LHCN-M2 (cell line): ENCODE results near the gene GAGE13. TPM values are rescaled to one million over a fixed set of nuclear protein-coding genes. Genes with fewer than 3 reads are reported as not detected.
"Not testable (repeated sequence)": the region's sequence is repeated elsewhere in the genome, so short reads cannot be mapped to it uniquely, and the experiment has no call there.

Experiments used
- DNase-seq: peaks from one replicate; pipeline ENCODE4 v3.0.0-alpha.2; 2012; ENCODE audit warnings: low read depth
- polyA plus RNA-seq: library from polyadenylated mRNA; unstranded; fragments of >200 nt; gene quantifications from one replicate; pipeline ENCODE4 v1.2.1, GENCODE V29; 2012; ENCODE audit warnings: missing spikeins
- total RNA-seq: library from RNA; depleted of rRNA; stranded (reverse); fragments of >200 nt; gene quantifications from 2 replicates; pipeline ENCODE4 v1.2.3, GENCODE V29; 2014; rRNA removed

The GAGE13 gene, protein sequence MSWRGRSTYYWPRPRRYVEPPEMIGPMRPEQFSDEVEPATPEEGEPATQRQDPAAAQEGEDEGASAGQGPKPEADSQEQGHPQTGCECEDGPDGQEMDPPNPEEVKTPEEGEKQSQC
- not detected in 2 replicates for total RNA-seq
- not detected for polyA plus RNA-seq

DNA sequence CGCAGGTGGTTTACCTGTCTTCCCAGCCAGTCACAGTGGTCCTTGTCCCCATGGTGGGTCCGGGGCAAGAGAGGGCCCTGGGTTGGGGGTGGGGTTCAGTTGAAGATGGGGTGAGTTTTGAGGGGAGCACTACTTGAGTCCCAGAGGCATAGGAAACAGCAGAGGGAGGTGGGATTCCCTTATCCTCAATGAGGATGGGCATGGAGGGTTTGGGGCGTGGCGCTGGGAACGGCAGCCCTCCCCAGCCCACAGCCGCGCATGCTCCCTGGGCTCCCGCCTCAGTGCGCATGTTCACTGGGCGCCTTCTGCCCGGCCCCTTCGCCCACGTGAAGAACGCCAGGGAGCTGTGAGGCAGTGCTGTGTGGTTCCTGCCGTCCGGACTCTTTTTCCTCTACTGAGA is at the start of gene GAGE13:
GAGE13 (plus strand) TSS at position 301 of the 400 bp plus-strand sequence. CDS start 1,156 bp downstream, outside the sequence.
- DNase-seq, result not testable (repeated sequence)

- peak; percentile 6 for DNase-seq
Measured at GRCh38 chrX:49282647-49283011, 48.8 kb upstream of the GAGE13 start.

DNA sequence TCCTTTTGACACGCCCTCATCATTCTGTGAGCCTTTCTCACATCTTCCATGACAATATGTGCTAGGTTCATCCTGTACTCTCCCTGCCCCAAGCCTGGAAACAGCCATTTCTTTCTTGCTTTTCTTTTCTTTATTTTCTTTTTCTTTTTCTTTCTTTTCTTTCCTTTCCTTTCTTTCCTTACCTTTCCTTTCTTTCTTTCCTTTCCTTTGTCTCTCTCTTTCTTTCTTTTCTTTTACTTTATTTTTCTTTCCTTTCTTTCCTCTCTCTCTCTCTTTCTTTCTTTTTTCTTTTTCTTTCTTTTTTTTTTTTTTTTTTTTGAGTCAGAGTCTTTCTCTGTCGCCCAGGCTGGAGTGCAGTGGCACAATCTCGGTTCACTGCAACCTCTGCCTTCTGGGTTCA is 47.2 kb upstream of the GAGE13 start:
- DNase-seq, result no peak

DNA sequence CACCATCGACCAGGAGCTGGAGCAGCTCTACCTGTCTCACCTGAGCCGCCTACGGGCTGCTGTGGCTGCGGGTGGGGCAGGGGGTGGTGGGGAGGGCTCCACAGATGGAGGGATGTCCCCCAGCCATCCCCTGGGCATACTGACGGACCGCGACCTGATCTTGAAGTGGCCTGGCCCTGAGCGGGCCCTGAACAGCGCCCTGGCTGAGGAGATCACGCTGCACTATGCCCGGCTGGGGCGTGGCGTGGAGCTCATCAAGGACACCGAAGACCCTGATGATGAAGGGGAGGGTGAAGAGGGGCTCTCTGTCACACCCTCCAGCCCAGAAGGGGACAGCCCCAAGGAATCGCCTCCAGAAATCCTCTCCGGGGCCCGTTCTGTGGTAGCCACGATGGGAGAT is 45.2 kb upstream of the GAGE13 start:
- DNase-seq, result no peak

- no peak for DNase-seq
Measured at GRCh38 chrX:49286581-49286980, 44.8 kb upstream of the GAGE13 start.

DNA sequence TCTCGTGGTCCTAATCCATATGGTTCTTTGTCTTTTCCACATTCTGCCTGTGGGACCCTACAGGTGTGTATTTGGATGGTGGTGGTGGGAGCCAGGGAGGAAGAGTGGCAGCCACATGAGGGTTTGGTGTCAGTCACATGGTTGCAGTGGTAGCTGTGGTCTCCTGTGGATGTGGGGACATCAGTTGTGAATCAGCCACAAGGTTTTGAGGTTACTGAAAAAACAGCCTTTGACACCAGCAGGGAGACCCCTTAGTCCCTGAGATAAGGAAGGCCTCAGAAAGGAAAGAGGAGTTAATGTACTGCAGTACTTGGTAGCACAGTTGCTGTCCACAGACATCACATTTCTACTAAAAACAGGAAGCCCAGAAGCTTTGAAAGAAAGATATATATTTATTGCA is 43.7 kb upstream of the GAGE13 start:
- no peak for DNase-seq

DNA sequence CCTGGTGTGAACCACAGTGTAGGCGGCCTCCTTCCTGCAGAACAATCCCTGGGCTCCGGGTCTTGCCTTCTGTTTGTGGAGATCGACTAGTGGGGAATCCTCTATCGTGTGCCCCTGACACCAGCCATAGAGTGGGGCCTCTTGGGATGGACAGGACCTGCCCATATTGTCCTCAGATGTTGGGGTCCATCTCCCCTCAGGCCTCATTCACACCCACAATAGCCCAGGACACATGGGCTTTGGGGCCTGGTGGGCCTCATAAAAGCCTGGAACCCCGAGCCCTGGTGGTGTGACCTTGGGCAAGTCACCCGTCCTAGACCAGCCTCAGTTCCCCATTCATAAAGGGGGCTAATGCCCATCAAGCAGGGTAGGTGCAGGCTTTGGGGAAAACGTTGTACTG is 41.2 kb upstream of the GAGE13 start:
- no peak for DNase-seq

GRCh38 chrX:49291615-49292337 is 39.6 kb upstream of the GAGE13 start:
- peak; percentile 48 for DNase-seq

GRCh38 chrX:49292400-49293362 is 38.7 kb upstream of the GAGE13 start:
- DNase-seq, result no peak

DNA sequence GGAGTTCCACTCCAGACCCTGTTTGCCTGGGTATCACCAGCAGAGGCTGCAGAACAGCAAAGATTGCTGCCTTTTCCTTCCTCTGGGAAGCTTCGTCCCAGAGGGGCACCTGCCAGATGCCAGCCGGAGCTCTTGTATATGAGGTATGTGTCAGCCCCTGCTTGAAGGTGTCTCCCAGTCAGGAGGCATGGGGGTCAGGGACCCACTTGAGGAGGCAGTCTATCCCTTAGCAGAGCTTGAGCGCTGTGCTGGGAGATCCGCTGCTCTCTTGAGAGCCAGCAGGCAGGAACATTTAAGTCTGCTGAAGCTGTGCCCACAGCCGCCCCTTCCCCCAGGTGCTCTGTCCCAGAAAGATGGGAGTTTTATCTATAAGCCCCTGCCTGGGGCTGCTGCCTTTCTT is 32.1 kb upstream of the GAGE13 start:
- not testable (repeated sequence) for DNase-seq

- DNase-seq, result no peak
Measured at GRCh38 chrX:49300703-49301102, 30.7 kb upstream of the GAGE13 start.

GRCh38 chrX:49303346-49303745 is 28.0 kb upstream of the GAGE13 start, which contains the start of gene GAGE10:
Gene GAGE10 (plus strand): TSS chrX:49303646. CDS start chrX:49304860, 1,214 bp downstream.
- no peak for DNase-seq

DNA sequence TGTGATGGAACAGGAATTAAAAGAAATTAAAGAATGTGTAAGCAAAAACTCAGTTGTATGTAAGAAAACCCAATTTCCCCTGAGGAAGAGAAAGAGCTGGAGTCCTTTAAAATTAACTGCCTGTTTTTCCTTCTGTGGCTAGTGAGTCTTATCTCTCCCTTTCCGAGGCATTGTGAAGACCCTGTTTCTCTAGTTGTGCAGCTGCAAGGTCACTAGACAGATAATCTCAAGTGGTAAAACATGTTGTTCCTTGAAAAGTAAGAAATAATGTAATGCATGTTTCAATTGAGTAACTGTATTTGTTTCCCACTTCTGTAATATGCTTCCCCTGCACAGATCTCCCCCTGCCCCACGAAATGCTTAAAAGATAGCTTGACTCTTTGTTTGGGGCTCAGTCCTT is 23.6 kb upstream of the GAGE13 start:
- not testable (repeated sequence) for DNase-seq

DNA sequence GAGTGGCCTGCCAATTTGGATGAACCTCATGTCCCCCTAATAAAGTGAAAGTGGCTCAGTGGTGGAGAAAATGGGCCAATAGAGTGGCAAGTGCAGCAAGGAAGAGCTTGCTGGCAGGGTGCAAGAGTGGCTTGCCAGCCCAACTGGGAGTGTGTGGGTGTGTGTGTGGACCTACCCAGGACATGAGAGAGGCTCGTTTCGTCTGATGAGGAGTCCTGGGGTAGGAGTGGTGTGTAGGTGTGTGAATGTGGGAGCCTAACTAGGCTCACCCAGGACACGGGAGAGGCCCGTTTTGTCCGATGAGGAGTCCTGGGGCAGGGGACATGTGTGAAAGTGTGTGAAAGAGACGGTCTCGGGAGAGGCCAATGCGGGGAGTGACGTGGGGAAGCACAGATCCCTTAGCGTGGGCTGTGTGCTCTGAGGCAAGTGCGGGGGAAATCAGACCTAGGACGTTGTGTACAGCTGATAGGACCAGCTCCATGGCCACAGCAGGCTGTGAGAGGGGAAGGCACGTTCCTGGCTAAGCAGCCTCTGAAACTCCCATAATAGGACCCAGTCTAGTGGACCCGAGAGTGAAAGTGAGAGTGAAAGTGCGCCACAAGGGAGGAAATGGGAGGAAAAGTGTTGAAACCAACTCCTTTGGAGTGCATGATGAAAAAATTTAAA is 22.6 kb upstream of the GAGE13 start:
- DNase-seq, result peak; percentile 12

GRCh38 chrX:49309401-49309981 is 21.9 kb upstream of the GAGE13 start:
- peak; percentile 29 for DNase-seq

DNA sequence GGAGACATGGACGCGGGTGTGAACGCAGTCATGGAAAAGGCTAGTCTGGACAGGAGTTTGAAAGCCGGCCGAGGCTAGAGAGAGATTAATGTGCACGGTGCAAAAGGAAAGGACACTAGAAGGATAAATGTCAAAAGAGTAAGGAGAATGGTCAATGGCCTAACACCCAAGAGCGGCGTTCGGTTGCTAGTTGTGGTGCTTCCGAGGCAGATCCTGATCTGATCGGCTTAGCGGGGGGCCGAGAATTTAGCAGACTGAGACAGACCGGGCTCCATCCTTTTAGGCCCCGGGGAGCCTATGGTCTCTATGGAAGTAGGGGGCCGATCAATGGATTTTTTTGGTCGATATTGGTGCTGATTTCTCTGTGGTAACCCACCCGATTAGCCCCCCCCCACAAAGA is 21.0 kb upstream of the GAGE13 start:
- no peak for DNase-seq

GRCh38 chrX:49312176-49312575 is 19.2 kb upstream of the GAGE13 start:
- no peak for DNase-seq

DNA sequence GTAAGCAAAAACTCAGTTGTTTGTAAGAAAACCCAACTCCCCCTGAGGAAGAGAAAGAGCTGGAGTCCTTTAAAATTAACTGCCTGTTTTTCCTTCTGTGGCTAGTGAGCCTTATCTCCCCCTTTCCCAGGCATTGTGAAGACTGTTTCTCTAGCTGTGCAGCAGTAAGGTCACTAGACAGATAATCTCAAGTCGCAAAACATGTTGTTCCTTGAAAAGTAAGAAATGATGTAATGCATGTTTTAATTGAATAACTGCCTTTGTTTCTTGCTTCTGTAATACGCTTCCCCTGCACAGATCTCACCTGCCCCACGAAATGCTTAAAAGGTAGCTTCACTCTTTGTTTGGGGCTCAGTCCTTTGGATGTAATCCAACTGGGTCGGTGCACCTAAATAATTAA is 15.3 kb upstream of the GAGE13 start:
- no peak for DNase-seq

GRCh38 chrX:49321737-49322136 is 9.6 kb upstream of the GAGE13 start, which contains the start of gene GAGE12J:
Gene GAGE12J (plus strand): TSS chrX:49322037. CDS start chrX:49323194, 1,157 bp downstream.
- DNase-seq, result not testable (repeated sequence)

GRCh38 chrX:49322266-49322665 is 9.1 kb upstream of the GAGE13 start:
- not testable (repeated sequence) for DNase-seq

- DNase-seq, result not testable (repeated sequence)
Measured at GRCh38 chrX:49323735-49324134, 7.6 kb upstream of the GAGE13 start.
